Neutrophil (primary cell): ENCODE results near the gene KAZALD1.

ENCODE experiments used
- H3K27ac ChIP-seq: fragments of 200-600 bp; sonication (generic); 2 replicates; pipeline ENCODE4 v1.5.1; 2016; ENCODE audit warnings: mild to moderate bottlenecking, moderate library complexity
- H3K27me3 ChIP-seq: fragments of 200-600 bp; sonication (generic); 2 replicates; pipeline ENCODE4 v1.6.0; 2016; ENCODE audit warnings: mild to moderate bottlenecking
- H3K36me3 ChIP-seq: fragments of 200-600 bp; sonication (generic); 2 replicates; pipeline ENCODE4 v1.5.1; 2017
- H3K4me1 ChIP-seq, 2 experiments: fragments of 200-600 bp in 1 of 2; sonication (generic) in 1 of 2; 1 replicate in 1 of 2; 2 replicates in 1 of 2; pipeline versions ENCODE4 v1.5.1 to v1.6.1; 2013 to 2016; ENCODE audit warnings: low read depth in 1 of 2, low read length in 1 of 2, mild to moderate bottlenecking in 1 of 2, moderate library complexity in 1 of 2; ENCODE audit not compliant: control insufficient read depth in 1 of 2, insufficient read depth in 1 of 2
- H3K4me3 ChIP-seq, 2 experiments: fragments of 200-600 bp in 1 of 2; sonication (generic) in 1 of 2; 1 replicate in 1 of 2; 2 replicates in 1 of 2; pipeline ENCODE4 v1.5.1; 2013 to 2016; ENCODE audit warnings: low read depth in 1 of 2, low read length in 1 of 2, mild to moderate bottlenecking in 1 of 2, moderate library complexity in 1 of 2
- H3K9me3 ChIP-seq: fragments of 200-600 bp; sonication (generic); 2 replicates; pipeline ENCODE4 v1.5.1; 2016
- TF ChIP-seq, protein P1 (sequence below): fragments of 200-600 bp; sonication (generic); IDR thresholded peaks from 2 replicates; pipeline ENCODE4 v1.5.1; 2016; ENCODE audit warnings: antibody characterized with exemption

KAZALD1 gene

GRCh38 chr10:101053516-101053915, 8.3 kb upstream of the KAZALD1 start:
- Histone ChIP-seq H3K36me3 (no peaks in the 10 kb centered on the region), H3K4me1 (peaks cover 0 to 8% of the 10 kb centered on the region in 2 experiments), H3K4me3 (no peak overlapping the region), H3K9me3 (no peaks in the 10 kb centered on the region), H3K27me3 (peaks cover 37% of the 10 kb centered on the region), H3K27ac (no peak overlapping the region)
- TF ChIP-seq, protein P1, sequence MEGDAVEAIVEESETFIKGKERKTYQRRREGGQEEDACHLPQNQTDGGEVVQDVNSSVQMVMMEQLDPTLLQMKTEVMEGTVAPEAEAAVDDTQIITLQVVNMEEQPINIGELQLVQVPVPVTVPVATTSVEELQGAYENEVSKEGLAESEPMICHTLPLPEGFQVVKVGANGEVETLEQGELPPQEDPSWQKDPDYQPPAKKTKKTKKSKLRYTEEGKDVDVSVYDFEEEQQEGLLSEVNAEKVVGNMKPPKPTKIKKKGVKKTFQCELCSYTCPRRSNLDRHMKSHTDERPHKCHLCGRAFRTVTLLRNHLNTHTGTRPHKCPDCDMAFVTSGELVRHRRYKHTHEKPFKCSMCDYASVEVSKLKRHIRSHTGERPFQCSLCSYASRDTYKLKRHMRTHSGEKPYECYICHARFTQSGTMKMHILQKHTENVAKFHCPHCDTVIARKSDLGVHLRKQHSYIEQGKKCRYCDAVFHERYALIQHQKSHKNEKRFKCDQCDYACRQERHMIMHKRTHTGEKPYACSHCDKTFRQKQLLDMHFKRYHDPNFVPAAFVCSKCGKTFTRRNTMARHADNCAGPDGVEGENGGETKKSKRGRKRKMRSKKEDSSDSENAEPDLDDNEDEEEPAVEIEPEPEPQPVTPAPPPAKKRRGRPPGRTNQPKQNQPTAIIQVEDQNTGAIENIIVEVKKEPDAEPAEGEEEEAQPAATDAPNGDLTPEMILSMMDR, result no peak

GRCh38 chr10:101054351-101054750, 7.4 kb upstream of the KAZALD1 start:
- Histone ChIP-seq H3K36me3 (no peaks in the 10 kb centered on the region), H3K4me1 (peaks cover 0 to 8% of the 10 kb centered on the region in 2 experiments), H3K27me3 (peaks cover 29% of the 10 kb centered on the region), H3K9me3 (no peaks in the 10 kb centered on the region), H3K27ac (no peak overlapping the region), H3K4me3 (no peak overlapping the region)
- TF ChIP-seq, protein P1, result no peak

GRCh38 chr10:101054876-101055275, 6.9 kb upstream of the KAZALD1 start:
- TF ChIP-seq, protein P1, result no peak
- H3K27ac ChIP-seq, result no peak overlapping the region
- no peaks in the 10 kb centered on the region for H3K9me3 ChIP-seq
- H3K36me3 ChIP-seq, result no peaks in the 10 kb centered on the region
- H3K4me3 ChIP-seq, result no peak overlapping the region
- H3K27me3 ChIP-seq, result peaks cover 24% of the 10 kb centered on the region
- peaks cover 4 to 12% of the 10 kb centered on the region in 2 experiments for H3K4me1 ChIP-seq

DNA sequence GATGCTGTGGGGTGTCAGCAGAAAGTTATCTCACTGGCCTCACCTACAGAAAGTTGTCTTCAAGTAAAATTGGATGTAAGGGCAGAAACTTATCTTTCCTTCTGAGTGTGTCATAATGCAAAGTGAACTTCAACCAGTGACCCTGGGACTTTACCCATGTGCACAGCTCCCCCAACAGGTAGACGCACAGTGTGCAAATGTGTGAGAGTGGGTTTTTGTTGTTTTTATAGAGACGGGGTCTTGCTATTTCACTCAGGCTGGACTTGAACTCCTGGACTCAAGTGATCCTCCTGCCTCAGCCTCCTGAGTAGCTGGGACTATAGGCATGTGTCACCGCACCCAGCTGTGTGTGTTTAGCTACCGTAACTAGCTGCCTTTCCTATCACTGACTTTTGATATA, 6.4 kb upstream of the KAZALD1 start:
- Histone ChIP-seq H3K27ac (no peak overlapping the region), H3K27me3 (peaks cover 18% of the 10 kb centered on the region), H3K4me1 (peaks cover 10 to 12% of the 10 kb centered on the region in 2 experiments), H3K4me3 (no peak overlapping the region), H3K9me3 (no peaks in the 10 kb centered on the region), H3K36me3 (no peaks in the 10 kb centered on the region)
- TF ChIP-seq, protein P1, result no peak

GRCh38 chr10:101056365-101057151, 5.2 kb upstream of the KAZALD1 start:
- Histone ChIP-seq H3K27ac (no peak overlapping the region), H3K27me3 (peaks cover 16% of the 10 kb centered on the region), H3K9me3 (no peaks in the 10 kb centered on the region), H3K36me3 (no peaks in the 10 kb centered on the region), H3K4me3 (no peak overlapping the region), H3K4me1 (peaks cover 20% of the 10 kb centered on the region in 2 experiments)
- TF ChIP-seq, protein P1, result no peak
